ENCODE results near the gene COLEC11. TPM values are rescaled to one million over a fixed set of nuclear protein-coding genes. Genes with fewer than 3 reads are reported as not detected.

Gene COLEC11
- polyA plus RNA-seq, 1 donor (not counting 4 experiments of a cell fraction or from before 2014, with no cell fraction given): not detected

DNA sequence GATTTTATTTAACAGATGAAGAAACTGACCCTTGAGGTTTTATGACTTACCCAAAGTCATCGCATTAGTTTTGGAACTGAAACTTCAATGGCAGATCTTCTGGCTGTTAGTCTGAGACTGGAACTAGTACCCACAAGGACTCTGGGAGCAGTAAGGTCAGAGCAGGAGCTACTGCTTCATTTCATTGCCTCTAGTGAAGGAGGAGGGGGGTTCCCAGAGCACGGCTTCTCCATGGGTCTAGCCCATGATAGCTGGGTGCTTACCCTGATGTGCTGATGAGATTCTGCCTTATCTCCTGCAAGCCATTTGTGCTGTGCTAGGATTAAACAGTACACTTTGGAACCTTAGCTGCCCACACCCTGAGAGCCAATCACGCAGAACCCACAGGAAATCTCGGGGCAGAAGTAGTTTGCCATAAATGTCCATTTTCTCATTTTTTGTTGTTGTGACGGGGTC, 31.4 kb upstream of the COLEC11 start:
- no peak overlapping the region for H3K4me2 ChIP-seq (ENCODE audit: control insufficient read depth, extremely low read depth, insufficient read depth, low read depth, low read length)
- FAIRE-seq (no peak), DNase-seq (ENCODE audit: low read depth, low spot score) (no peak)
- no peaks in the 10 kb centered on the region for H3K9me1 ChIP-seq (ENCODE audit: control insufficient read depth, extremely low read depth, insufficient read depth, low read length)
- no peaks in the 10 kb centered on the region for H3K36me3 ChIP-seq (ENCODE audit: control insufficient read depth in 2 of 2, extremely low read depth in 1 of 2, insufficient read depth in 2 of 2, low read length in 2 of 2)
- H3K9ac ChIP-seq (ENCODE audit: control insufficient read depth, extremely low read depth, insufficient read depth, low read length): no peak overlapping the region
- H3K79me2 ChIP-seq (ENCODE audit: control insufficient read depth, insufficient read depth, low read length): no peaks in the 10 kb centered on the region
- peaks cover under 1% of the 10 kb centered on the region for H3K4me1 ChIP-seq (ENCODE audit: control insufficient read depth, extremely low read depth, insufficient read depth, low read length)
- no peak overlapping the region for H3K4me3 ChIP-seq (ENCODE audit: control insufficient read depth in 2 of 3, extremely low read depth in 1 of 3, insufficient read depth in 2 of 3, low read depth in 1 of 3, low read length in 3 of 3)
- no peaks in the 10 kb centered on the region for H3K27me3 ChIP-seq (ENCODE audit: control insufficient read depth, extremely low read depth, insufficient read depth, low read length)
- H3K27ac ChIP-seq (ENCODE audit: control insufficient read depth, insufficient read depth, low read length): no peak overlapping the region
- no peaks in the 10 kb centered on the region for H4K20me1 ChIP-seq (ENCODE audit: control insufficient read depth, extremely low read depth, insufficient read depth, low read length)
- no peak for TF ChIP-seq EZH2 (IDR thresholded peaks at IDR 0.05; ENCODE audit: low read length)
- TF ChIP-seq, protein P1, sequence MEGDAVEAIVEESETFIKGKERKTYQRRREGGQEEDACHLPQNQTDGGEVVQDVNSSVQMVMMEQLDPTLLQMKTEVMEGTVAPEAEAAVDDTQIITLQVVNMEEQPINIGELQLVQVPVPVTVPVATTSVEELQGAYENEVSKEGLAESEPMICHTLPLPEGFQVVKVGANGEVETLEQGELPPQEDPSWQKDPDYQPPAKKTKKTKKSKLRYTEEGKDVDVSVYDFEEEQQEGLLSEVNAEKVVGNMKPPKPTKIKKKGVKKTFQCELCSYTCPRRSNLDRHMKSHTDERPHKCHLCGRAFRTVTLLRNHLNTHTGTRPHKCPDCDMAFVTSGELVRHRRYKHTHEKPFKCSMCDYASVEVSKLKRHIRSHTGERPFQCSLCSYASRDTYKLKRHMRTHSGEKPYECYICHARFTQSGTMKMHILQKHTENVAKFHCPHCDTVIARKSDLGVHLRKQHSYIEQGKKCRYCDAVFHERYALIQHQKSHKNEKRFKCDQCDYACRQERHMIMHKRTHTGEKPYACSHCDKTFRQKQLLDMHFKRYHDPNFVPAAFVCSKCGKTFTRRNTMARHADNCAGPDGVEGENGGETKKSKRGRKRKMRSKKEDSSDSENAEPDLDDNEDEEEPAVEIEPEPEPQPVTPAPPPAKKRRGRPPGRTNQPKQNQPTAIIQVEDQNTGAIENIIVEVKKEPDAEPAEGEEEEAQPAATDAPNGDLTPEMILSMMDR (optimal IDR thresholded peaks at IDR 0.05 in 1 of 3, IDR thresholded peaks at IDR 0.05 in 1 of 3, conservative IDR thresholded peaks at IDR 0.05 in 1 of 3; ENCODE audit: extremely low read depth in 1 of 3, insufficient read depth in 2 of 3, low read length in 3 of 3): no peak
- dilution Hi-C loops (cut with MboI; ENCODE audit: extremely low pct_ligation_motif_present, low sequenced_read_pairs): no loop called here
- no peak overlapping the region for H2AFZ ChIP-seq (ENCODE audit: control insufficient read depth, low read length)
- no peaks in the 10 kb centered on the region for H3K9me3 ChIP-seq (ENCODE audit: control insufficient read depth, low read depth, low read length)

DNA sequence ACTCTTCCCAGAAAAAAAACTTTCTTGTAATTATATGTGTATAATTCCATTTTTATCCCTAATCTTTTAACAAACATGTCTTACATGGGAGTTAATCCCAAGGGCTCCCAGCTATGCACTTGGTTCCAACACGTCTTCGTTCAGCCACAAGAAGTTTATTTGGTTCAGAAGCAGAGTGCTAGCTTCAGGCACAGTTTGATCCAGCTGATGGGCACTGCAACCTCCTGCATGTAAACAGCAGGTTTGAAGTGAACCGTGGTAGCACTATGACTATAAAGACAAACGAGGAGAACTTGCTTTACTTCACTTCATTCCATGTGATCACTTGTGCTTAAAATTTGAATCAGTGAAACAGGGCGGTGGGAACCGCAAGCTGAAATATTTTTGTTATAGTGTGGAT, 29.8 kb upstream of the COLEC11 start:
- TF ChIP-seq, protein P1 (optimal IDR thresholded peaks at IDR 0.05 in 1 of 3, IDR thresholded peaks at IDR 0.05 in 1 of 3, conservative IDR thresholded peaks at IDR 0.05 in 1 of 3; ENCODE audit: extremely low read depth in 1 of 3, insufficient read depth in 2 of 3, low read length in 3 of 3): no peak
- TF ChIP-seq EZH2 (IDR thresholded peaks at IDR 0.05; ENCODE audit: low read length): no peak
- H3K9me3 ChIP-seq (ENCODE audit: control insufficient read depth, low read depth, low read length): no peaks in the 10 kb centered on the region
- no peaks in the 10 kb centered on the region for H3K79me2 ChIP-seq (ENCODE audit: control insufficient read depth, insufficient read depth, low read length)
- no peak overlapping the region for H3K4me2 ChIP-seq (ENCODE audit: control insufficient read depth, extremely low read depth, insufficient read depth, low read depth, low read length)
- no peak overlapping the region for H2AFZ ChIP-seq (ENCODE audit: control insufficient read depth, low read length)
- FAIRE-seq (no peak), DNase-seq (ENCODE audit: low read depth, low spot score) (no peak)
- dilution Hi-C loops (cut with MboI; ENCODE audit: extremely low pct_ligation_motif_present, low sequenced_read_pairs): no loop called here
- no peaks in the 10 kb centered on the region for H3K9me1 ChIP-seq (ENCODE audit: control insufficient read depth, extremely low read depth, insufficient read depth, low read length)
- H4K20me1 ChIP-seq (ENCODE audit: control insufficient read depth, extremely low read depth, insufficient read depth, low read length): no peaks in the 10 kb centered on the region
- no peaks in the 10 kb centered on the region for H3K27me3 ChIP-seq (ENCODE audit: control insufficient read depth, extremely low read depth, insufficient read depth, low read length)
- no peak overlapping the region for H3K9ac ChIP-seq (ENCODE audit: control insufficient read depth, extremely low read depth, insufficient read depth, low read length)
- no peak overlapping the region for H3K27ac ChIP-seq (ENCODE audit: control insufficient read depth, insufficient read depth, low read length)
- H3K4me3 ChIP-seq (ENCODE audit: control insufficient read depth in 2 of 3, extremely low read depth in 1 of 3, insufficient read depth in 2 of 3, low read depth in 1 of 3, low read length in 3 of 3): no peak overlapping the region
- no peaks in the 10 kb centered on the region for H3K36me3 ChIP-seq (ENCODE audit: control insufficient read depth in 2 of 2, extremely low read depth in 1 of 2, insufficient read depth in 2 of 2, low read length in 2 of 2)
- H3K4me1 ChIP-seq (ENCODE audit: control insufficient read depth, extremely low read depth, insufficient read depth, low read length): no peaks in the 10 kb centered on the region

Data from keratinocyte (primary cell).